Osteoblast (primary cell): Measurements from ENCODE around the gene ANKRD33B. TPM values are rescaled to one million over a fixed set of nuclear protein-coding genes. Genes with fewer than 3 reads are reported as not detected.

Experiments
- DNase-seq: peaks from one replicate; pipeline ENCODE4 v3.0.0; 2011; ENCODE audit warnings: low spot score, mixed read lengths; ENCODE audit not compliant: insufficient read length; ENCODE audit errors: missing footprints
- H2AFZ ChIP-seq: 2 replicates; pipeline ENCODE4 v1.6.0; 2011; ENCODE audit warnings: mild to moderate bottlenecking, low read length
- H3K27ac ChIP-seq: 2 replicates; pipeline ENCODE4 v1.5.1; 2011; ENCODE audit warnings: mild to moderate bottlenecking, low read depth, low read length, moderate library complexity
- H3K27me3 ChIP-seq: 2 replicates; pipeline ENCODE4 v1.6.0; 2012; ENCODE audit warnings: mild to moderate bottlenecking, control low read depth, inconsistent platforms, low read length, moderate library complexity; ENCODE audit not compliant: insufficient read depth
- H3K36me3 ChIP-seq: 2 replicates; pipeline ENCODE4 v1.5.1; 2011; ENCODE audit warnings: mild to moderate bottlenecking, low read length, control low read depth, moderate library complexity; ENCODE audit not compliant: insufficient read depth
- H3K4me1 ChIP-seq: 2 replicates; pipeline ENCODE4 v1.5.1; 2011; ENCODE audit warnings: mild to moderate bottlenecking, low read length, control low read depth, moderate library complexity; ENCODE audit not compliant: insufficient read depth
- H3K4me2 ChIP-seq: 2 replicates; pipeline ENCODE4 v1.6.0; 2011; ENCODE audit warnings: mild to moderate bottlenecking, low read length; ENCODE audit not compliant: insufficient read depth
- H3K4me3 ChIP-seq: fragments of 200-600 bp; sonication (generic); 3 replicates; pipeline ENCODE4 v1.5.1; 2012; ENCODE audit warnings: mild to moderate bottlenecking, low read length, inconsistent platforms; ENCODE audit not compliant: insufficient read depth
- H3K79me2 ChIP-seq: 2 replicates; pipeline ENCODE4 v1.6.0; 2012; ENCODE audit warnings: mild to moderate bottlenecking, low read length, control low read depth, inconsistent platforms; ENCODE audit not compliant: insufficient read depth
- H3K9me3 ChIP-seq: 2 replicates; pipeline ENCODE4 v1.5.1; 2011; ENCODE audit warnings: low read depth, low read length, control low read depth
- H4K20me1 ChIP-seq: 2 replicates; pipeline ENCODE4 v1.6.0; 2012; ENCODE audit warnings: mild to moderate bottlenecking, low read length, control low read depth; ENCODE audit not compliant: insufficient read depth
- total RNA-seq: library from RNA; depleted of rRNA; stranded (reverse); fragments of >200 nt; gene quantifications from 2 replicates; pipeline ENCODE4 v1.2.3, GENCODE V29; 2012
- TF ChIP-seq, protein P1 (sequence below): IDR thresholded peaks from 2 replicates; pipeline ENCODE4 v1.5.1; 2011; ENCODE audit warnings: mild to moderate bottlenecking, low read depth, low read length, moderate library complexity; ENCODE audit errors: extremely low read depth

The ANKRD33B gene
- total RNA-seq, 1 donor: 5.1 TPM

DNA sequence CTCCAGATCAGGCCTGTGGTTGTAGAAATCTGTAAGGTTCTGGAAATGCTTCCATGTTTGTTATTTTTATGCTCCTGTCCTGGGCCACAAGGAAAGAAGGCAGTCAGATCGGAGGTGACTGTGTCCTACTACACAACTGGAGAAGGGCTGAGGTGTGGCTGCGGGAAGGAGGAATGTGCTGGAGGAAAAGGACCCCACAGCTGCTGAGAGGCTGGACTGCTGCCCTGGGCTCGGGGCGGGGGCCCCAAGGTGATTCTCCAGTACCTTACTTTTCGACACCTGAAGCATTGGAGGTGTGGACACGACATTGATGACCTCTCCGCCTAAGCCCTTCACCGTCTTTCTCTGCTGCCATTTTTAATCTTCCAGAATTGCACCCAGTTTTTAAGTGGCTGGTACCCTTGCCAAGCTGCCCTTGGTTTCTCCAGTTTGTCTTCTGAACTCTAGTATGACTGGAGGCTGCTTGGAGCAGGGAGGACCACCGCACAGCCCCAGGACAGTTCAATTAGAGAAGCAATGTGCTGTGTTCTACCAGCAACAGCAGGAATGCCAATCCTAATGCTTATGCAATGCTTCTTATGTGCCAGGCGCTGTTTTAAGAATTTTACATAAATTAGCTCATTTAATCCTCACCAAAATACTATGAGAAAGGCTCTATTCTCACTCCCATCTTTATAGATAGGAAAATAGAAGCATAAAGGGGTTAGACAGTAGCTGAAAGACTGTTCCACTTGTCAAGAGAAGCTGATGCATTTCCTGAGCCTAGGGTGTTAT lies 13.5 kb upstream of the ANKRD33B start:
- H4K20me1 ChIP-seq: no peaks in the 10 kb centered on the region
- no peaks in the 10 kb centered on the region for H3K79me2 ChIP-seq
- no peak for DNase-seq
- peak overlapping the region; percentile 87 for H3K27ac ChIP-seq
- H3K27me3 ChIP-seq: peaks cover 8% of the 10 kb centered on the region
- peak overlapping the region; percentile 75 for H3K4me2 ChIP-seq
- H3K4me3 ChIP-seq: no peak overlapping the region
- no peaks in the 10 kb centered on the region for H3K9me3 ChIP-seq
- TF ChIP-seq, protein P1, sequence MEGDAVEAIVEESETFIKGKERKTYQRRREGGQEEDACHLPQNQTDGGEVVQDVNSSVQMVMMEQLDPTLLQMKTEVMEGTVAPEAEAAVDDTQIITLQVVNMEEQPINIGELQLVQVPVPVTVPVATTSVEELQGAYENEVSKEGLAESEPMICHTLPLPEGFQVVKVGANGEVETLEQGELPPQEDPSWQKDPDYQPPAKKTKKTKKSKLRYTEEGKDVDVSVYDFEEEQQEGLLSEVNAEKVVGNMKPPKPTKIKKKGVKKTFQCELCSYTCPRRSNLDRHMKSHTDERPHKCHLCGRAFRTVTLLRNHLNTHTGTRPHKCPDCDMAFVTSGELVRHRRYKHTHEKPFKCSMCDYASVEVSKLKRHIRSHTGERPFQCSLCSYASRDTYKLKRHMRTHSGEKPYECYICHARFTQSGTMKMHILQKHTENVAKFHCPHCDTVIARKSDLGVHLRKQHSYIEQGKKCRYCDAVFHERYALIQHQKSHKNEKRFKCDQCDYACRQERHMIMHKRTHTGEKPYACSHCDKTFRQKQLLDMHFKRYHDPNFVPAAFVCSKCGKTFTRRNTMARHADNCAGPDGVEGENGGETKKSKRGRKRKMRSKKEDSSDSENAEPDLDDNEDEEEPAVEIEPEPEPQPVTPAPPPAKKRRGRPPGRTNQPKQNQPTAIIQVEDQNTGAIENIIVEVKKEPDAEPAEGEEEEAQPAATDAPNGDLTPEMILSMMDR: no peak
- H3K36me3 ChIP-seq: no peaks in the 10 kb centered on the region
- peaks cover 27% of the 10 kb centered on the region for H3K4me1 ChIP-seq
- no peak overlapping the region for H2AFZ ChIP-seq

DNA sequence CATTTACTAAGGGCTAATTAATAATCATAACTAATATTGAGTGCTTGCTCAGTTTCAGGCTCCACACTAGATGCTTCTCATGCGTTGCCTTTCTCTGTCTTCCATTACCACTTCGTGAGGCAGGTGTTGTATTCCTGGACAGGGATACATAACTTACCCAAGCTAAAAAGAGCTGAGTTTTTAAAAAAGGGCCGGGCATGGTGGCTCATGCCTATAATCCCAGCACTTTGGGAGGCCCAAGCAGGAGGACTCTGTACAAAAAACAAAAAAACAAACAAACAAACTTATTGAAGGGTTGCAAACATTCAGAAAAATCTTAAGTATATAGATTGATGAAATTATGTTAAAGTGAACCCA lies 12.1 kb upstream of the ANKRD33B start:
- TF ChIP-seq, protein P1: no peak
- Histone ChIP-seq H3K27ac (peak overlapping the region; percentile 90), H4K20me1 (no peaks in the 10 kb centered on the region), H2AFZ (no peak overlapping the region), H3K27me3 (no peaks in the 10 kb centered on the region), H3K36me3 (no peaks in the 10 kb centered on the region), H3K79me2 (no peaks in the 10 kb centered on the region), H3K4me3 (no peak overlapping the region), H3K9me3 (no peaks in the 10 kb centered on the region), H3K4me2 (peak overlapping the region; percentile 75), H3K4me1 (peaks cover 41% of the 10 kb centered on the region)
- DNase-seq: no peak

DNA sequence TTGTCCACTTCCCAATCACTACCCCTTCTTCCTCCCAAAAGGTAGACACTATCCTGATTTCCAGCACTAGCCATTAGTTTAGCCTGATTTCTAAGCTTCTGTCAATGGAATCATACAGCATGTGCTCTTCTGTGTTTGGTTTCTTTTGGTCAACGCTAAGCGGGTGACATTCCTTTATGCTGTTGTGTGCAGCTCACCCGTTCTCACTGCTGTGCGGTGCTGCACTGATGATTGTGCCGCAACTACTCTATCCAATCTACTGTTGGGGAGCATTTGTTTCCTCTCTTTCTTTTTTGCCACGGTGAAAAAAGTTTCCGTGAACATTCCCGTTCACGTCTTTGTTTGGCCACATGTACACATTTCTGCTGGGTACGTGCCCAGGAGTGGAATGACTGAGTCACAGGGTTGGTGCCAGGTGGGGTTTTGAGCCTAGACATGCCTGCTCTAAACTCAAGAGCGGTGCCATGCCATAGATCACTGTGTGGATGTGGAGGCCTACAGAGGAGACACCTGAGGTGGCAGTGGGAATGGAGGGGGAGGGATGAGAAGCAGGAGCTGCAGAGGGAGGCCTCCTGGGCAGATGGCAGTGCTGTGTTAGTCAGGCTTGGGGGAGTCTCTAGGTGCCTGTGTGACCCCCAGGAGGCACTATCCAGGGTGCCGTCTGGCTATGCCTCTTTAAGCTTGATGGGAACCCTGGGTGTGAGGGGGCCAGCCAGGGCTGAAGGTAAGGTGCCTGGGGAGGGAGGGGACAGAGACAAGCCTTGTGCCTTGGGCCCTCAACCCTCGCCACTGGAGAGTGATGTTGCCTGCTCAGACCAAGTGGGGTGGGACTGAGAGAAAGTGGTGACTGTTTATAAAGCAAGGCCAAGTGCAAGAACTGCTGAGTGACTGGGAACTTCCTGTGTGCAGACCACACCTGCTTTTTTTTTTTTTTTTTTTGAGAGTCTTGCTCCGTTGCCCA lies 11.4 kb upstream of the ANKRD33B start:
- H2AFZ ChIP-seq: no peak overlapping the region
- peaks cover 48% of the 10 kb centered on the region for H3K4me1 ChIP-seq
- peak overlapping the region; percentile 75 for H3K4me2 ChIP-seq

More for the DNA sequence above, 11.4 kb upstream of the ANKRD33B start:
- H3K27ac ChIP-seq: peak overlapping the region; percentile 90
- no peaks in the 10 kb centered on the region for H3K9me3 ChIP-seq
- no peaks in the 10 kb centered on the region for H3K79me2 ChIP-seq
- H3K4me3 ChIP-seq: no peak overlapping the region
- TF ChIP-seq, protein P1: no peak
- peak; percentile 46 for DNase-seq
- no peaks in the 10 kb centered on the region for H4K20me1 ChIP-seq
- H3K36me3 ChIP-seq: no peaks in the 10 kb centered on the region
- no peaks in the 10 kb centered on the region for H3K27me3 ChIP-seq
